ENCODE results near the gene BTBD19. TPM values are rescaled to one million over a fixed set of nuclear protein-coding genes. Genes with fewer than 3 reads are reported as not detected.
A peak's percentile ranks its signal among the peaks of the same experiment; 100 is the strongest.

Gene BTBD19
- total RNA-seq, 1 donor from 2014 or later: 30.6 TPM

GRCh38 chr1:44842486-44842861 lies 34.2 kb downstream of the BTBD19 start:
- H3K27me3 Mint-ChIP-seq (ENCODE audit: low read depth, unreplicated experiment): peaks cover 4% of the 10 kb centered on the region
- H3K36me3 Mint-ChIP-seq (ENCODE audit: low read depth, unreplicated experiment): peaks cover 1% of the 10 kb centered on the region
- H3K36me3 ChIP-seq (ENCODE audit: insufficient read depth, low read length): no peaks in the 10 kb centered on the region
- H3K4me1 ChIP-seq (ENCODE audit: insufficient read depth, low read length): peaks cover 4% of the 10 kb centered on the region
- H4K20me1 ChIP-seq (ENCODE audit: insufficient read depth, low read length): no peaks in the 10 kb centered on the region
- TF ChIP-seq CTCF (IDR thresholded peaks at IDR 0.05; ENCODE audit: insufficient read depth, low read depth, low read length) (no peak), EZH2 (IDR thresholded peaks at IDR 0.05; ENCODE audit: insufficient read depth, low read length) (no peak)
- peak; percentile 13 for DNase-seq (ENCODE audit: low read depth)
- H3K9ac ChIP-seq (ENCODE audit: low read length): peak overlapping the region; percentile 73
- no peaks in the 10 kb centered on the region for H3K27me3 ChIP-seq (ENCODE audit: insufficient read depth, low read length)
- peak overlapping the region; percentile 51 for H3K4me3 ChIP-seq (ENCODE audit: insufficient read depth, low read depth, low read length)
- peak overlapping the region; percentile 59 for H2AFZ ChIP-seq (ENCODE audit: low read depth, low read length)
- FAIRE-seq: no peak
- H3K4me1 Mint-ChIP-seq (ENCODE audit: low read depth, unreplicated experiment): no peaks in the 10 kb centered on the region
- H3K27ac ChIP-seq (ENCODE audit: low read depth, low read length): no peak overlapping the region
- H3K9me3 Mint-ChIP-seq (ENCODE audit: unreplicated experiment): peaks cover 2% of the 10 kb centered on the region
- peak overlapping the region; percentile 94 for H3K4me2 ChIP-seq (ENCODE audit: low read length)
- H3K9me3 ChIP-seq (ENCODE audit: insufficient read depth, low read depth, low read length): no peaks in the 10 kb centered on the region
- peak overlapping the region; percentile 18 for H3K27ac Mint-ChIP-seq (ENCODE audit: unreplicated experiment)
- peak overlapping the region; percentile 83 for H3K4me3 Mint-ChIP-seq (ENCODE audit: unreplicated experiment)
- no peaks in the 10 kb centered on the region for H3K79me2 ChIP-seq (ENCODE audit: insufficient read depth, low read length)

GRCh38 chr1:44842862-44843655 lies 34.7 kb downstream of the BTBD19 start, which contains the start of gene PTCH2:
TSS of gene PTCH2 (minus strand) at chr1:44843253. CDS start at chr1:44842932, 321 bp downstream.
- H3K9ac ChIP-seq (ENCODE audit: low read length): peak within 1 kb of the TSS; percentile 73
- peaks cover 4% of the 10 kb centered on the region for H3K27me3 Mint-ChIP-seq (ENCODE audit: low read depth, unreplicated experiment)
- peak within 1 kb of the TSS; percentile 59 for H2AFZ ChIP-seq (ENCODE audit: low read depth, low read length)
- no peaks in the 10 kb centered on the region for H3K36me3 ChIP-seq (ENCODE audit: insufficient read depth, low read length)
- H3K79me2 ChIP-seq (ENCODE audit: insufficient read depth, low read length): no peaks in the 10 kb centered on the region
- no peak within 1 kb of the TSS for H3K27ac ChIP-seq (ENCODE audit: low read depth, low read length)
- H3K4me2 ChIP-seq (ENCODE audit: low read length): peak within 1 kb of the TSS; percentile 94
- peaks cover 4% of the 10 kb centered on the region for H3K4me1 ChIP-seq (ENCODE audit: insufficient read depth, low read length)
- H3K9me3 Mint-ChIP-seq (ENCODE audit: unreplicated experiment): peaks cover 2% of the 10 kb centered on the region
- no peaks in the 10 kb centered on the region for H3K9me3 ChIP-seq (ENCODE audit: insufficient read depth, low read depth, low read length)
- peak; percentile 46 for DNase-seq (ENCODE audit: low read depth)
- TF ChIP-seq CTCF (IDR thresholded peaks at IDR 0.05; ENCODE audit: insufficient read depth, low read depth, low read length) (no peak), EZH2 (IDR thresholded peaks at IDR 0.05; ENCODE audit: insufficient read depth, low read length) (no peak)
- H3K27ac Mint-ChIP-seq (ENCODE audit: unreplicated experiment): peak within 1 kb of the TSS; percentile 18
- H3K36me3 Mint-ChIP-seq (ENCODE audit: low read depth, unreplicated experiment): peaks cover 2% of the 10 kb centered on the region
- H3K27me3 ChIP-seq (ENCODE audit: insufficient read depth, low read length): no peaks in the 10 kb centered on the region
- no peak for FAIRE-seq
- peak within 1 kb of the TSS; percentile 83 for H3K4me3 Mint-ChIP-seq (ENCODE audit: unreplicated experiment)
- no peaks in the 10 kb centered on the region for H4K20me1 ChIP-seq (ENCODE audit: insufficient read depth, low read length)
- H3K4me1 Mint-ChIP-seq (ENCODE audit: low read depth, unreplicated experiment): no peaks in the 10 kb centered on the region
- peak within 1 kb of the TSS; percentile 51 for H3K4me3 ChIP-seq (ENCODE audit: insufficient read depth, low read depth, low read length)

- H3K4me3 ChIP-seq (ENCODE audit: insufficient read depth, low read depth, low read length): no peak overlapping the region
- Mint-ChIP-seq H3K36me3 (ENCODE audit: low read depth, unreplicated experiment) (peaks cover 21% of the 10 kb centered on the region), H3K27ac (ENCODE audit: unreplicated experiment) (no peak overlapping the region), H3K9me3 (ENCODE audit: unreplicated experiment) (peaks cover 2% of the 10 kb centered on the region), H3K4me3 (ENCODE audit: unreplicated experiment) (no peak overlapping the region), H3K4me1 (ENCODE audit: low read depth, unreplicated experiment) (no peaks in the 10 kb centered on the region), H3K27me3 (ENCODE audit: low read depth, unreplicated experiment) (peaks cover 4% of the 10 kb centered on the region)
- peaks cover 4% of the 10 kb centered on the region for H3K4me1 ChIP-seq (ENCODE audit: insufficient read depth, low read length)
- H3K79me2 ChIP-seq (ENCODE audit: insufficient read depth, low read length): no peaks in the 10 kb centered on the region
- no peaks in the 10 kb centered on the region for H3K9me3 ChIP-seq (ENCODE audit: insufficient read depth, low read depth, low read length)
- no peak overlapping the region for H3K9ac ChIP-seq (ENCODE audit: low read length)
- H3K4me2 ChIP-seq (ENCODE audit: low read length): no peak overlapping the region
- no peak overlapping the region for H2AFZ ChIP-seq (ENCODE audit: low read depth, low read length)
- H3K27me3 ChIP-seq (ENCODE audit: insufficient read depth, low read length): no peaks in the 10 kb centered on the region
- no peaks in the 10 kb centered on the region for H4K20me1 ChIP-seq (ENCODE audit: insufficient read depth, low read length)
- DNase-seq (ENCODE audit: low read depth) (no peak), FAIRE-seq (no peak)
- no peak for TF ChIP-seq EZH2 (IDR thresholded peaks at IDR 0.05; ENCODE audit: insufficient read depth, low read length)
- TF ChIP-seq CTCF (IDR thresholded peaks at IDR 0.05; ENCODE audit: insufficient read depth, low read depth, low read length): no peak
- no peaks in the 10 kb centered on the region for H3K36me3 ChIP-seq (ENCODE audit: insufficient read depth, low read length)
- no peak overlapping the region for H3K27ac ChIP-seq (ENCODE audit: low read depth, low read length)
These were observed 38.7 kb downstream of the BTBD19 start for GRCh38 chr1:44846985-44847384.
